Sigmoid colon (tissue), 4 donors: ENCODE results near the gene HPS5.

Experiments used
- CTCF ChIP-seq, 4 experiments: fragments of 450-650 bp in 3 of 4; fragments of 200-600 bp in 1 of 4; IDR thresholded peaks; one replicate each; pipeline ENCODE4 v1.5.1; 2016 to 2019; ENCODE audit warnings: antibody characterized with exemption in 4 of 4, mild to moderate bottlenecking in 3 of 4, moderate library complexity in 2 of 4
- EP300 ChIP-seq, 4 donors: sonication (generic); formaldehyde crosslinking; IDR thresholded peaks; one replicate each; pipeline ENCODE4 v1.6.1; 2017; ENCODE audit warnings: antibody characterized with exemption in 4 of 4
- POLR2A ChIP-seq, 2 donors: fragments of 450-650 bp; IDR thresholded peaks; one replicate each; pipeline ENCODE4 v1.6.1; 2016; ENCODE audit warnings: antibody characterized with exemption in 2 of 2, mild to moderate bottlenecking in 2 of 2, moderate library complexity in 2 of 2
- POLR2AphosphoS5 ChIP-seq, 4 donors: sonication (generic); formaldehyde crosslinking; IDR thresholded peaks; one replicate each; pipeline ENCODE4 v1.6.1; 2017; ENCODE audit warnings: antibody characterized with exemption in 4 of 4

GRCh38 chr11:18304745-18305144 is 17.2 kb downstream of the HPS5 start:
- TF ChIP-seq POLR2A (IDR thresholded peaks at IDR 0.05), result no peak
- TF ChIP-seq POLR2AphosphoS5 (IDR thresholded peaks at IDR 0.05), result no peak
- TF ChIP-seq CTCF (IDR thresholded peaks at IDR 0.05), result no peak
- TF ChIP-seq EP300 (IDR thresholded peaks at IDR 0.05), result no peak
